Right lobe of liver (tissue), 4 donors: Measurements from ENCODE around the gene AKR1D1.

Source experiments
- POLR2A ChIP-seq: fragments of 450-650 bp; IDR thresholded peaks from one replicate; pipeline ENCODE4 v1.6.1; 2017; ENCODE audit warnings: antibody characterized with exemption, mild to moderate bottlenecking
- TF ChIP-seq, protein P1 (sequence below), 4 donors: fragments of 200-600 bp in 3 of 4; fragments of 450-650 bp in 1 of 4; IDR thresholded peaks; one replicate each; pipeline versions ENCODE4 v1.5.1 to v1.8.0; 2016 to 2022; ENCODE audit warnings: antibody characterized with exemption in 4 of 4, mild to moderate bottlenecking in 2 of 4
- donor health status: DM: no; HTN: no; CAD: no.
- donor health status: DM: no; HTN: no; CAD: no.
- donor health status: DM: no; HTN: yes; CAD: no.

DNA sequence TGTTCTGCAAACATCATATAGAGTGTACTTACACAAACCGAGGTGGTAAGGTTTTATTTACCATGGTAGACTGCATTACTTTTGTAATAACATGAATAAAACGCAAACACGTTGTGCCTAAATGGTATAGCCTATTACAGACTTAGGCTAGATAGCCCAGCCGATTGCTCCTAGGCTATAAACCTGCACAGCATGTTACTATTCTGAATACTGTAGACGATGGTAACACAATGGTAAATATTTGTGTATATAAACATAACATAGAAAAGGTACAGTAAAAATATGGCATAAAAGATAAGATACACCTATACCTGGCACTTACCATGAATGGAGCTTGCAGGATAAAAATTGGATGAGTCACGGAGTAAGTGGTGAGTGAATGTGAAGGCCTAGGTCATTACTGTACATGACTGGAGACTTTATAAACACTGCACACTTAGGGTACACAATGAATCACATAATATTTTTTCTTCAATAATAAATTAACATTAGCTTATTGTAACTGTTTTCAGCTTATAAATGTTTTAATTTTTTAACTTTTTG lies 16.3 kb downstream of the AKR1D1 start:
- TF ChIP-seq, protein P1, sequence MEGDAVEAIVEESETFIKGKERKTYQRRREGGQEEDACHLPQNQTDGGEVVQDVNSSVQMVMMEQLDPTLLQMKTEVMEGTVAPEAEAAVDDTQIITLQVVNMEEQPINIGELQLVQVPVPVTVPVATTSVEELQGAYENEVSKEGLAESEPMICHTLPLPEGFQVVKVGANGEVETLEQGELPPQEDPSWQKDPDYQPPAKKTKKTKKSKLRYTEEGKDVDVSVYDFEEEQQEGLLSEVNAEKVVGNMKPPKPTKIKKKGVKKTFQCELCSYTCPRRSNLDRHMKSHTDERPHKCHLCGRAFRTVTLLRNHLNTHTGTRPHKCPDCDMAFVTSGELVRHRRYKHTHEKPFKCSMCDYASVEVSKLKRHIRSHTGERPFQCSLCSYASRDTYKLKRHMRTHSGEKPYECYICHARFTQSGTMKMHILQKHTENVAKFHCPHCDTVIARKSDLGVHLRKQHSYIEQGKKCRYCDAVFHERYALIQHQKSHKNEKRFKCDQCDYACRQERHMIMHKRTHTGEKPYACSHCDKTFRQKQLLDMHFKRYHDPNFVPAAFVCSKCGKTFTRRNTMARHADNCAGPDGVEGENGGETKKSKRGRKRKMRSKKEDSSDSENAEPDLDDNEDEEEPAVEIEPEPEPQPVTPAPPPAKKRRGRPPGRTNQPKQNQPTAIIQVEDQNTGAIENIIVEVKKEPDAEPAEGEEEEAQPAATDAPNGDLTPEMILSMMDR (IDR thresholded peaks at IDR 0.05), result no peak
- TF ChIP-seq POLR2A, result no peak
